ENCODE data around the gene TMEM107. TPM values are rescaled to one million over a fixed set of nuclear protein-coding genes. Genes with fewer than 3 reads are reported as not detected.
"Not testable (repeated sequence)": the region's sequence is repeated elsewhere in the genome, so short reads cannot be mapped to it uniquely, and the experiment has no call there.

The TMEM107 gene
- total RNA-seq, 1 donor, result 23.7 TPM

DNA sequence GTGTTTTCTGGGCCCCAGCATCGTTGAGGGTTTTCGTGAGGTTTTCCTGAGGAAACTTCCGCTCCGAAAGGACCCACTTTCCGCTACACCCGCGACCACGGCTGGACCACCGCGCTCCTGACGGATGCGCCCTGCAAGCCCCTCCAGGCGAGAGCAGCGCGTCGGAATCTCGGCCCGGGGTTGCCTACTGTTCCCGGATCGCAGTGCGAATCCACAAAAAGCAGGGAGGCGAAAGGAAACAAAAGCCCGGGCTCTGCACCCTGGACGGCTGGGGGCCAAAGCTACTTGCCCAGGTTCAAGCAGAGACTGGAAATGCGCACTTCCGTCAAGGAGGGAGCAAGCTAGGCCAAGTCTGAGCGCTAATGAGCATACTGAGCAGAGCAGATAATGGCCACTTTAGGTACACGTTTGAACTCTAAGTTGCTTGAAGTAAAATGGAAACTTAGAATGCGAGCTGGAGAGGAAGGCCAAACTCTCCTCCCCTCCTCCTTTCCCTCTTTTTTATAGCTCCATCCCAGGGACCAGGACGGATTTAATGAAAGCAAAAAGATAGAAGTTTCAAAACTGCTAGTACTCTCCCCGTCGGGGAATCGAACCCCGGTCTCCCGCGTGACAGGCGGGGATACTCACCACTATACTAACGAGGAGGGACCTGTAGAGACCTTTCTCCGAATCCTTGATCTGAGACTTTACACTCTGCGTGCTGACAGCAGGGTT lies 45.6 kb upstream of the TMEM107 start:
- DNase-seq (ENCODE audit: low read depth), result peak; percentile 91
- peak overlapping the region; percentile 90 for H3K4me3 ChIP-seq (ENCODE audit: low read depth, low read length)
- TF ChIP-seq CTCF (IDR thresholded peaks at IDR 0.05; ENCODE audit: insufficient read depth, low read depth, low read length), result no peak

DNA sequence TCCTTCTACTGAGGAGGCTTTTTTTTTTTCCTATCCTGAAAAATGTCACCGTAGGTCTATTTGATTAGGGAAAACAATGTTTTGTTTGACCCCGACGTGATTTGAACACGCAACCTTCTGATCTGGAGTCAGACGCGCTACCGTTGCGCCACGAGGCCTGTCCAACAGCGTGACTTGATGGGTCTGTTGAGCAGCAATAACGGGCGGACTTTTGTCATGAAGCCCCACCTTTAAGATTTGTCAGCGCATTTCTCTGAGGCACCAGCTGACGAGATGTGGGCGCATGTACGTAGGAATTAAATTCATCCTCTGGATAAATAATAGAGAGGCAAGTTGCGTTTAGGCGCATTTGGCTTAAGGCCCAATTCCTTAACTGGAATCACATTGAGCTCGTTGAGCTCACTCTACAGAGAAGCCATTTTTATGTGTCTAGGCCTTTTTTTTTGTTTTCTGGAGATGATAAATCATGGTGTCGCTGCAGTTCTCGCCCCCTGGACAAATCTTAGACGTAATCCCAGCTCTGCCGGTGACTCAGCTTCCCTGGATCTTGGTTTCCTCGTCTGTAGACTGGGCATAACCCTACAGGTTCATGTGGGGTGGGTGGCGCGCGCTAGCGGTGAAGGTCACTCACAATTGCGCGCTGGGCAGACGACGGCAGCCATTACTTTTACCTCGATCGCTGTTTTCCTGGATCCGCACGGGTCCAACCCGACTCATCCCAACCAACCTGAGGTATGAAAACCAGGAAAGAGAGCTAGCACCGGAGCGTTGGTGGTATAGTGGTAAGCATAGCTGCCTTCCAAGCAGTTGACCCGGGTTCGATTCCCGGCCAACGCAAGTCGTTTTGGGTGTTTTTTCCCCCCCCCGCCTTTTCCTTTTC lies 44.8 kb upstream of the TMEM107 start:
- DNase-seq (ENCODE audit: low read depth), result peak; percentile 92
- peak overlapping the region; percentile 90 for H3K4me3 ChIP-seq (ENCODE audit: low read depth, low read length)
- TF ChIP-seq CTCF (IDR thresholded peaks at IDR 0.05; ENCODE audit: insufficient read depth, low read depth, low read length), result no peak

DNA sequence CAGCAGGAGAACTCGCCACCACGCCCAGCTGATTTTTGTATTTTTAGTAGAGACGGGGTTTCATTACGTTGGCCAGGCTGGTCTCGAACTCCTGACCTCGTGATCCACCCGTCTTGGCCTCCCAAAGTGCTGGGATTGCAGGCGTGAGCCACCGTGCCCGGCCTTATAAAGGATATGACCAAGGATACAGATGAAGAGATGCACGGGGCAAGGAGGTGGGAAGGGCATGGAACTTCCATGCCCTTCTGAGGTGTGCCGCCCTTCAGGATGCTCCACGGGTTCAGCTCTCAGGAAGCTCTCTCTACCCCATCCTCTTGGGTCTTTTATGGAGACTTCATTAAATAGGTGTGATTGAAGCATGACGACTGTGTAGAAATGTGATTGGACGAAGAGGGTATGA lies 37.8 kb upstream of the TMEM107 start:
- not testable (repeated sequence) for H3K4me3 ChIP-seq (ENCODE audit: low read depth, low read length); DNase-seq (ENCODE audit: low read depth)

GRCh38 chr17:8212312-8213180 lies 36.4 kb upstream of the TMEM107 start:
- TF ChIP-seq CTCF (IDR thresholded peaks at IDR 0.05; ENCODE audit: insufficient read depth, low read depth, low read length), result no peak
- no peak overlapping the region for H3K4me3 ChIP-seq (ENCODE audit: low read depth, low read length)
- peak; percentile 92 for DNase-seq (ENCODE audit: low read depth)

GRCh38 chr17:8210761-8211458 lies 34.7 kb upstream of the TMEM107 start:
- no peak for TF ChIP-seq CTCF (IDR thresholded peaks at IDR 0.05; ENCODE audit: insufficient read depth, low read depth, low read length)
- H3K4me3 ChIP-seq (ENCODE audit: low read depth, low read length), result peak overlapping the region; percentile 83
- DNase-seq (ENCODE audit: low read depth), result no peak

DNA sequence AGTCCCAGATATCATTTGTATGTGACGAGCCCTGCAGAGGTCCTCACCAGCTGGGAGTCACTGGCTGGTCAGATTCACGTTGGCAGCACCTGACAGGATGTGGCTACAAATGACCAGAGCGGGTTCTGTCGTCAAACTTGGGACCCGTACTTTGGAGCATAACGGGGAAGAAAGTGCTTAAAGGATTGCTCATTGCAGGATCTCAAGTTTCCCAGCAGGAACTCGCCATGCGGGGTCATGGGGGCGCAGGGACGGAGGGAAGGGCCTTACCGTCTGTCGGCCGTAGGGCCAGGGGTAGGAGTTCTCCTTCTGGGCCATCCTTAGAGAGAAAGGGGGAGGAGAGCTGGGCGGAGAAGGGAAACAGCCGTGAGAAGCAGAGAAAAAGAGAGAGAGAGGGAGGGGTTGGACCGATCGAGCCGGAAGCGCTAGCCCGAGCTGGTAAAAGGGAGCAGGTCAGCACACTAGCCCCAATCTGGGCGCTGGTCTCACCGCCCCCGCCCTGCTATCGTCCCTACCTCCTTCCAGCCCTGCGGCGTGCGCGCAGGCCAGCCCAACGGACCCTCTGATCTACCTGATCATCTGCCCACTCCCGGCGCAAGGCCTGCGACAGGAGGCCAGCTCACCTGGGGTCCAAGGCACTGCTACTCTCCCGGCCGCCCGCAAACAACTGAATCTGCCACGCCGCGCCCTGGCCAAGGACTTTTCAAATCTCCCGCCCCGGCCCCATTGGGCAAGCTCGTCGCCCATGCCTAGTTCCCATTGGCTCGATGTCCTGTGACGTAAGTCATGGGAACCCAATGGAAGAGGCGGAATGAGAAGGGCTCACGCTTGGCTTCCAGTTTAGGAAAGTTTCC lies 34.0 kb upstream of the TMEM107 start, which contains the start of gene AURKB:
Gene AURKB (minus strand): TSS at position 669 of the 854 bp plus-strand sequence. CDS start 351 bp downstream, at position 318.
- H3K4me3 ChIP-seq (ENCODE audit: low read depth, low read length), result peak within 1 kb of the TSS; percentile 83

More for the DNA sequence above, 34.0 kb upstream of the TMEM107 start, which contains the start of gene AURKB:
- DNase-seq (ENCODE audit: low read depth), result peak; percentile 97
- TF ChIP-seq CTCF (IDR thresholded peaks at IDR 0.05; ENCODE audit: insufficient read depth, low read depth, low read length), result no peak
